ENCODE results near the gene CDK17. TPM values are rescaled to one million over a fixed set of nuclear protein-coding genes. Genes with fewer than 3 reads are reported as not detected.

Gene CDK17
- total RNA-seq, 2 donors from 2014 or later, result 13.2 to 23.4 TPM

DNA sequence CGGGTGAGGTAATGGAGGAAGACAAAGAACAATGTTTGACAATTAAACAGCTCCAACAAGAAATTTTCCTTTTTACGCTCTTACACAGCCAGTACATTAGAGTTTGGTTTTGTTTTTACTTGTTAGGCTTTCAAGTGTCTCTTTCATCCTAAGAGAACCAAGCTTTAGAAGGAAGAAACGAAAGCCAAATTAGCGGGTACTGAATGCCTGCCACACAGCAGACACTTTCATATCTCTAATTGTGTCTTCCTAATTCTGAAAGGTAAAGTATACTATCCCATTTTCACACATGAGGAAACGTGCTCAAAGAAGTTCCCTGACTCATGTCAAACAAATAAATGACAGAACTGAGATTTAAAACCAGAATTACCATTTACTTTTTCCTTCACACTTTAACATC is 65.0 kb downstream of the CDK17 start:
- H3K27me3 ChIP-seq, result no peaks in the 10 kb centered on the region
- H3K9ac ChIP-seq (ENCODE audit: low read depth in 2 of 2, low read length in 2 of 2), result no peak overlapping the region
- intact Hi-C loops (cut with DNase I), result no loop called here
- no peak for DNase-seq
- no peaks in the 10 kb centered on the region for H3K36me3 ChIP-seq
- H3K9me3 ChIP-seq, result no peaks in the 10 kb centered on the region
- TF ChIP-seq, protein P1, sequence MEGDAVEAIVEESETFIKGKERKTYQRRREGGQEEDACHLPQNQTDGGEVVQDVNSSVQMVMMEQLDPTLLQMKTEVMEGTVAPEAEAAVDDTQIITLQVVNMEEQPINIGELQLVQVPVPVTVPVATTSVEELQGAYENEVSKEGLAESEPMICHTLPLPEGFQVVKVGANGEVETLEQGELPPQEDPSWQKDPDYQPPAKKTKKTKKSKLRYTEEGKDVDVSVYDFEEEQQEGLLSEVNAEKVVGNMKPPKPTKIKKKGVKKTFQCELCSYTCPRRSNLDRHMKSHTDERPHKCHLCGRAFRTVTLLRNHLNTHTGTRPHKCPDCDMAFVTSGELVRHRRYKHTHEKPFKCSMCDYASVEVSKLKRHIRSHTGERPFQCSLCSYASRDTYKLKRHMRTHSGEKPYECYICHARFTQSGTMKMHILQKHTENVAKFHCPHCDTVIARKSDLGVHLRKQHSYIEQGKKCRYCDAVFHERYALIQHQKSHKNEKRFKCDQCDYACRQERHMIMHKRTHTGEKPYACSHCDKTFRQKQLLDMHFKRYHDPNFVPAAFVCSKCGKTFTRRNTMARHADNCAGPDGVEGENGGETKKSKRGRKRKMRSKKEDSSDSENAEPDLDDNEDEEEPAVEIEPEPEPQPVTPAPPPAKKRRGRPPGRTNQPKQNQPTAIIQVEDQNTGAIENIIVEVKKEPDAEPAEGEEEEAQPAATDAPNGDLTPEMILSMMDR (IDR thresholded peaks at IDR 0.05), result no peak
- H3K4me3 ChIP-seq, result no peak overlapping the region
- H3K27ac ChIP-seq, result no peak overlapping the region
- H3K4me1 ChIP-seq, result no peaks in the 10 kb centered on the region

DNA sequence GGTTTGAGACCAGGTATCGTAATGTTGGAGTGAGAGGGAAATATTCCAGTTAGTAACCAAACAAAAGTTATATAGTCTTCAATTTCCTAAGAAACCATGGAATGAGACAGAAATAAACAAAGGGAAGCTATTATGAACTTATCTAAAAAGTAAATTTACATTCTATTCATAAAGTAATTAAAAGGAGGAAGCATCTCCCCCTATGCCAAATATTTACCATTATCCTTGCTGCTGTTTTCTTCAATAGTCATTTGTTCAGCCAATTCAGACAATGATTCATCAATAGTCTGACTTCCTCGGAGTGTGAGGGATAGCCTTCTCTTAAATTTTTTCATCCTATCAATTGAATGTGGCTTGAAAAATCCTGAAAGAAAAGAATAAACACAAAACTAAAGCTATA is 65.7 kb downstream of the CDK17 start:
- Histone ChIP-seq H3K4me3 (no peak overlapping the region), H3K9ac (ENCODE audit: low read depth in 2 of 2, low read length in 2 of 2) (no peak overlapping the region), H3K4me1 (no peaks in the 10 kb centered on the region), H3K36me3 (no peaks in the 10 kb centered on the region), H3K9me3 (no peaks in the 10 kb centered on the region), H3K27me3 (no peaks in the 10 kb centered on the region), H3K27ac (no peak overlapping the region)
- TF ChIP-seq, protein P1 (IDR thresholded peaks at IDR 0.05), result no peak
- DNase-seq, result no peak
- intact Hi-C loops (cut with DNase I), result no loop called here

GRCh38 chr12:96329545-96329944 is 70.7 kb downstream of the CDK17 start:
- no peak overlapping the region for H3K27ac ChIP-seq
- H3K9me3 ChIP-seq, result no peaks in the 10 kb centered on the region
- H3K9ac ChIP-seq (ENCODE audit: low read depth in 2 of 2, low read length in 2 of 2), result no peak overlapping the region
- no peak overlapping the region for H3K4me3 ChIP-seq
- TF ChIP-seq, protein P1 (IDR thresholded peaks at IDR 0.05), result no peak
- no peaks in the 10 kb centered on the region for H3K27me3 ChIP-seq
- intact Hi-C loops (cut with DNase I), result no loop called here
- DNase-seq, result no peak
- H3K4me1 ChIP-seq, result no peaks in the 10 kb centered on the region
- no peaks in the 10 kb centered on the region for H3K36me3 ChIP-seq

- Histone ChIP-seq H3K9me3 (no peaks in the 10 kb centered on the region), H3K4me3 (no peak overlapping the region), H3K27ac (no peak overlapping the region), H3K36me3 (no peaks in the 10 kb centered on the region), H3K4me1 (no peaks in the 10 kb centered on the region), H3K27me3 (no peaks in the 10 kb centered on the region), H3K9ac (ENCODE audit: low read depth in 2 of 2, low read length in 2 of 2) (no peak overlapping the region)
- DNase-seq, result no peak
- TF ChIP-seq, protein P1 (IDR thresholded peaks at IDR 0.05), result no peak
- intact Hi-C loops (cut with DNase I), result no loop called here
Observed at GRCh38 chr12:96329018-96329417, 71.2 kb downstream of the CDK17 start.

- Histone ChIP-seq H3K4me3 (no peak overlapping the region), H3K9me3 (no peaks in the 10 kb centered on the region), H3K27ac (no peak overlapping the region), H3K36me3 (no peaks in the 10 kb centered on the region), H3K9ac (ENCODE audit: low read depth in 2 of 2, low read length in 2 of 2) (no peak overlapping the region), H3K4me1 (no peaks in the 10 kb centered on the region), H3K27me3 (no peaks in the 10 kb centered on the region)
- TF ChIP-seq, protein P1 (IDR thresholded peaks at IDR 0.05), result no peak
- DNase-seq, result no peak
- intact Hi-C loops (cut with DNase I), result no loop called here
Observed at GRCh38 chr12:96327889-96328288, 72.3 kb downstream of the CDK17 start.

DNA sequence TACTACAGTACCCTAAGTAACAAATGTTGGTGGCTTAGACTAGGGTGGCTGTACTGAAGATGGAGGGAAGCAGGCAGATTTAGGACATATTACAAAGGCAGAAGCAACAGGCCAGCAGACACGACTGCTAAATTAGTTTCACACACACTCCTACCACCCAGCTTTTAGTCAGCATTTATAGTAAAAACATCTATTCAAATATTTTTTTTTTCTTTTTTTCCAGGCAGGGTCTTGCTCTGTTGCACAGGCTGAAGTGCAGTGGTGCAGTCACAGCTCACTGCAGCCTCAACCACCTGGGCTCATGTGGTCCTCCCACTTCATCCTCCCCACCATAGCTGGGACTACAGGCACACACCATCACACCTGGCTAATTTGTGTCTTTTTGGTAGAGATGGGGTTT is 72.9 kb downstream of the CDK17 start:
- intact Hi-C loops (cut with DNase I), result no loop called here
- Histone ChIP-seq H3K4me1 (no peaks in the 10 kb centered on the region), H3K4me3 (no peak overlapping the region), H3K9me3 (no peaks in the 10 kb centered on the region), H3K27me3 (no peaks in the 10 kb centered on the region), H3K27ac (no peak overlapping the region), H3K36me3 (no peaks in the 10 kb centered on the region), H3K9ac (ENCODE audit: low read depth in 2 of 2, low read length in 2 of 2) (no peak overlapping the region)
- TF ChIP-seq, protein P1 (IDR thresholded peaks at IDR 0.05), result no peak
- no peak for DNase-seq

Data from colonic mucosa (tissue), 4 donors.